Lower leg skin (tissue), 3 donors: Measurements from ENCODE around the gene UPF3A.

Source experiments
- CTCF ChIP-seq, 3 donors: fragments of 450-650 bp; IDR thresholded peaks; one replicate each; pipeline ENCODE4 v1.5.1; 2016; ENCODE audit warnings: antibody characterized with exemption in 3 of 3, mild to moderate bottlenecking in 3 of 3, moderate library complexity in 2 of 3
- POLR2A ChIP-seq, 2 donors: fragments of 450-650 bp; IDR thresholded peaks; one replicate each; pipeline ENCODE4 v1.6.1; 2016 to 2017; ENCODE audit warnings: antibody characterized with exemption in 2 of 2, mild to moderate bottlenecking in 1 of 2, moderate library complexity in 1 of 2

- TF ChIP-seq CTCF (IDR thresholded peaks at IDR 0.05) (no peak), POLR2A (IDR thresholded peaks at IDR 0.05) (no peak)
Observed at GRCh38 chr13:114256547-114256946, 24.9 kb upstream of the UPF3A start.
